OCI-LY1 (cell line): Measurements from ENCODE around the gene MORC3.

Experiments used
- H2AFZ ChIP-seq: fragments of 200-600 bp; sonication (generic), shearing (Covaris generic); 2 replicates; pipeline ENCODE4 v1.6.0; 2014; ENCODE audit warnings: antibody characterized with exemption, mild to moderate bottlenecking, low read length
- H3F3A ChIP-seq: fragments of 200-600 bp; sonication (generic), shearing (Covaris generic); 2 replicates; pipeline ENCODE4 v1.6.0; 2014; ENCODE audit warnings: mild to moderate bottlenecking, antibody characterized with exemption, low read length, moderate library complexity; ENCODE audit not compliant: insufficient read depth
- H3K27ac ChIP-seq: fragments of 200-600 bp; sonication (generic); 2 replicates; pipeline ENCODE4 v1.5.1; 2014; ENCODE audit warnings: low read length, mixed run types, mild to moderate bottlenecking, low read depth; ENCODE audit not compliant: poor library complexity, severe bottlenecking
- H3K27me3 ChIP-seq: fragments of 200-600 bp; sonication (generic); 2 replicates; pipeline ENCODE4 v1.6.0; 2014; ENCODE audit warnings: antibody characterized with exemption, mild to moderate bottlenecking, low read length, moderate library complexity; ENCODE audit not compliant: insufficient read depth
- H3K36me3 ChIP-seq: fragments of 200-600 bp; sonication (generic); 2 replicates; pipeline ENCODE4 v1.6.1; 2014; ENCODE audit warnings: mild to moderate bottlenecking, antibody characterized with exemption, low read length, moderate library complexity, mixed read lengths; ENCODE audit not compliant: insufficient read depth
- H3K4me1 ChIP-seq: fragments of 200-600 bp; sonication (generic); 2 replicates; pipeline ENCODE4 v1.5.1; 2014; ENCODE audit warnings: mild to moderate bottlenecking, low read length, moderate library complexity; ENCODE audit not compliant: insufficient read depth, severe bottlenecking
- H3K4me2 ChIP-seq: fragments of 200-600 bp; sonication (generic), shearing (Covaris generic); 2 replicates; pipeline ENCODE4 v1.6.1; 2014; ENCODE audit warnings: low read length
- H3K4me3 ChIP-seq: fragments of 200-600 bp; sonication (generic); 2 replicates; pipeline ENCODE4 v1.5.1; 2014; ENCODE audit warnings: low read length, low read depth, mild to moderate bottlenecking, mixed read lengths; ENCODE audit not compliant: poor library complexity, severe bottlenecking
- H3K79me2 ChIP-seq: fragments of 200-600 bp; shearing (Covaris generic); 2 replicates; pipeline ENCODE4 v1.6.1; 2016; ENCODE audit warnings: mixed run types, low read length, mixed read lengths; ENCODE audit not compliant: insufficient read depth
- H3K9ac ChIP-seq: fragments of 200-600 bp; sonication (generic), shearing (Covaris generic); 2 replicates; pipeline ENCODE4 v1.6.1; 2014; ENCODE audit warnings: mild to moderate bottlenecking, low read length, mixed read lengths
- H3K9me2 ChIP-seq: fragments of 200-600 bp; sonication (generic), shearing (Covaris generic); 2 replicates; pipeline ENCODE4 v1.6.1; 2014; ENCODE audit warnings: low read depth, mild to moderate bottlenecking, low read length, mixed read lengths
- H3K9me3 ChIP-seq: fragments of 200-600 bp; shearing (Covaris generic); 2 replicates; pipeline ENCODE4 v1.6.1; 2014; ENCODE audit warnings: low read length, mixed read lengths
- H4K20me1 ChIP-seq: fragments of 200-600 bp; sonication (generic), shearing (Covaris generic); 2 replicates; pipeline ENCODE4 v1.6.0; 2016; ENCODE audit warnings: mild to moderate bottlenecking, low read length; ENCODE audit not compliant: insufficient read depth
- CTCF ChIP-seq: fragments of 200-600 bp; sonication (generic), shearing (Covaris generic); IDR thresholded peaks from 2 replicates; pipeline ENCODE4 v1.5.1; 2017; ENCODE audit warnings: mild to moderate bottlenecking, antibody characterized with exemption, low read length, moderate library complexity, mixed read lengths
- EZH2 ChIP-seq: fragments of 200-600 bp; sonication (generic), shearing (Covaris generic); IDR thresholded peaks from 2 replicates; pipeline ENCODE4 v1.8.0; 2017; ENCODE audit warnings: borderline replicate concordance, mixed run types, mild to moderate bottlenecking, antibody characterized with exemption, low read length, moderate library complexity, mixed read lengths

Gene MORC3

GRCh38 chr21:36325373-36326010 is 5.5 kb downstream of the MORC3 start:
- H4K20me1 ChIP-seq: no peaks in the 10 kb centered on the region

GRCh38 chr21:36330904-36331303 is 10.9 kb downstream of the MORC3 start:
- Histone ChIP-seq H3K9me2 (no peaks in the 10 kb centered on the region), H3K4me1 (peaks cover 52% of the 10 kb centered on the region), H2AFZ (no peak overlapping the region), H3K9ac (peak overlapping the region; percentile 29; the same call in 1 of the 2 replicates), H3K9me3 (no peaks in the 10 kb centered on the region), H3F3A (no peaks in the 10 kb centered on the region), H3K79me2 (peaks cover 84% of the 10 kb centered on the region), H3K27ac (peak overlapping the region; percentile 88), H3K36me3 (peaks cover 56% of the 10 kb centered on the region), H3K27me3 (no peaks in the 10 kb centered on the region), H3K4me3 (no peak overlapping the region), H4K20me1 (no peaks in the 10 kb centered on the region), H3K4me2 (peak overlapping the region; percentile 12; the same call in 1 of the 2 replicates)
- TF ChIP-seq CTCF: peak; percentile 91
- no peak for TF ChIP-seq EZH2

More at GRCh38 chr21:36325373-36326010, 5.5 kb downstream of the MORC3 start:
- Histone ChIP-seq H3K4me2 (no peak overlapping the region), H3K27ac (no peak overlapping the region), H3K9me2 (no peaks in the 10 kb centered on the region), H3K79me2 (peaks cover 100% of the 10 kb centered on the region), H3K9me3 (no peaks in the 10 kb centered on the region), H3F3A (no peaks in the 10 kb centered on the region), H3K4me3 (no peak overlapping the region), H3K36me3 (peaks cover 47% of the 10 kb centered on the region), H3K4me1 (peaks cover 68% of the 10 kb centered on the region), H3K9ac (no peak overlapping the region), H2AFZ (no peak overlapping the region), H3K27me3 (no peaks in the 10 kb centered on the region)
- TF ChIP-seq CTCF (no peak), EZH2 (no peak)

GRCh38 chr21:36337099-36337509 is 17.1 kb downstream of the MORC3 start:
- Histone ChIP-seq H4K20me1 (0 out of 2 replicates have a peak, but pooled peaks cover 4% of the 10 kb centered on the region), H3K9me3 (no peaks in the 10 kb centered on the region), H3K4me1 (peaks cover 4% of the 10 kb centered on the region), H3K4me3 (no peak overlapping the region), H3K4me2 (no peak overlapping the region), H3K36me3 (peaks cover 93% of the 10 kb centered on the region), H3K27ac (no peak overlapping the region), H2AFZ (no peak overlapping the region), H3K27me3 (no peaks in the 10 kb centered on the region), H3K9ac (no peak overlapping the region), H3K9me2 (no peaks in the 10 kb centered on the region), H3K79me2 (peaks cover 29% of the 10 kb centered on the region), H3F3A (no peaks in the 10 kb centered on the region)
- no peak for TF ChIP-seq EZH2
- TF ChIP-seq CTCF: no peak
